Osteoblast (primary cell): ENCODE measurements around the gene CELA2A. TPM values are rescaled to one million over a fixed set of nuclear protein-coding genes. Genes with fewer than 3 reads are reported as not detected.
"Not testable (repeated sequence)": the region's sequence is repeated elsewhere in the genome, so short reads cannot be mapped to it uniquely, and the experiment has no call there.

Experiments used
- DNase-seq: peaks from one replicate; pipeline ENCODE4 v3.0.0; 2011; ENCODE audit warnings: low spot score, mixed read lengths; ENCODE audit not compliant: insufficient read length; ENCODE audit errors: missing footprints
- H2AFZ ChIP-seq: 2 replicates; pipeline ENCODE4 v1.6.0; 2011; ENCODE audit warnings: mild to moderate bottlenecking, low read length
- H3K27ac ChIP-seq: 2 replicates; pipeline ENCODE4 v1.5.1; 2011; ENCODE audit warnings: mild to moderate bottlenecking, low read depth, low read length, moderate library complexity
- H3K27me3 ChIP-seq: 2 replicates; pipeline ENCODE4 v1.6.0; 2012; ENCODE audit warnings: mild to moderate bottlenecking, control low read depth, inconsistent platforms, low read length, moderate library complexity; ENCODE audit not compliant: insufficient read depth
- H3K36me3 ChIP-seq: 2 replicates; pipeline ENCODE4 v1.5.1; 2011; ENCODE audit warnings: mild to moderate bottlenecking, low read length, control low read depth, moderate library complexity; ENCODE audit not compliant: insufficient read depth
- H3K4me1 ChIP-seq: 2 replicates; pipeline ENCODE4 v1.5.1; 2011; ENCODE audit warnings: mild to moderate bottlenecking, low read length, control low read depth, moderate library complexity; ENCODE audit not compliant: insufficient read depth
- H3K4me2 ChIP-seq: 2 replicates; pipeline ENCODE4 v1.6.0; 2011; ENCODE audit warnings: mild to moderate bottlenecking, low read length; ENCODE audit not compliant: insufficient read depth
- H3K4me3 ChIP-seq: fragments of 200-600 bp; sonication (generic); 3 replicates; pipeline ENCODE4 v1.5.1; 2012; ENCODE audit warnings: mild to moderate bottlenecking, low read length, inconsistent platforms; ENCODE audit not compliant: insufficient read depth
- H3K79me2 ChIP-seq: 2 replicates; pipeline ENCODE4 v1.6.0; 2012; ENCODE audit warnings: mild to moderate bottlenecking, low read length, control low read depth, inconsistent platforms; ENCODE audit not compliant: insufficient read depth
- H3K9me3 ChIP-seq: 2 replicates; pipeline ENCODE4 v1.5.1; 2011; ENCODE audit warnings: low read depth, low read length, control low read depth
- H4K20me1 ChIP-seq: 2 replicates; pipeline ENCODE4 v1.6.0; 2012; ENCODE audit warnings: mild to moderate bottlenecking, low read length, control low read depth; ENCODE audit not compliant: insufficient read depth
- total RNA-seq: library from RNA; depleted of rRNA; stranded (reverse); fragments of >200 nt; gene quantifications from 2 replicates; pipeline ENCODE4 v1.2.3, GENCODE V29; 2012
- TF ChIP-seq, protein P1 (sequence below): IDR thresholded peaks from 2 replicates; pipeline ENCODE4 v1.5.1; 2011; ENCODE audit warnings: mild to moderate bottlenecking, low read depth, low read length, moderate library complexity; ENCODE audit errors: extremely low read depth

CELA2A gene
- total RNA-seq, 1 donor, result not detected

DNA sequence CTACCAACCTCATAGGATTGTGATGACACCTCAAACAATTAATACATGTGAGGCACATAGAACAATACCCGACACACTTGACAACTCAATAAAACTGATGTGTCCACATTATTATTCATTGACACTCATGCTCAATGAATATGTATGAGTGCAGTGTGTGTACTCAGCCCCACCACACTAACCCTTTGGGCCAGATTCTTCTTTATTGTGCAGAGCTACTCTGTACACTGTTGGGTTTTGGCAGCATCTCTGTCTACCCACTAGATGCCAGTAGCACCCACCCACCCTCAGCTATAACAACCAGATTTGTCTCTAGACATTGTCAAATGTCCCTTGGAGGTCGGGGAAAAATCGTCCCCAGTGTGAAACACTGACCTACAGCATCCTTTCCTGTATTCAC lies 57.4 kb downstream of the CELA2A start:
- TF ChIP-seq, protein P1, sequence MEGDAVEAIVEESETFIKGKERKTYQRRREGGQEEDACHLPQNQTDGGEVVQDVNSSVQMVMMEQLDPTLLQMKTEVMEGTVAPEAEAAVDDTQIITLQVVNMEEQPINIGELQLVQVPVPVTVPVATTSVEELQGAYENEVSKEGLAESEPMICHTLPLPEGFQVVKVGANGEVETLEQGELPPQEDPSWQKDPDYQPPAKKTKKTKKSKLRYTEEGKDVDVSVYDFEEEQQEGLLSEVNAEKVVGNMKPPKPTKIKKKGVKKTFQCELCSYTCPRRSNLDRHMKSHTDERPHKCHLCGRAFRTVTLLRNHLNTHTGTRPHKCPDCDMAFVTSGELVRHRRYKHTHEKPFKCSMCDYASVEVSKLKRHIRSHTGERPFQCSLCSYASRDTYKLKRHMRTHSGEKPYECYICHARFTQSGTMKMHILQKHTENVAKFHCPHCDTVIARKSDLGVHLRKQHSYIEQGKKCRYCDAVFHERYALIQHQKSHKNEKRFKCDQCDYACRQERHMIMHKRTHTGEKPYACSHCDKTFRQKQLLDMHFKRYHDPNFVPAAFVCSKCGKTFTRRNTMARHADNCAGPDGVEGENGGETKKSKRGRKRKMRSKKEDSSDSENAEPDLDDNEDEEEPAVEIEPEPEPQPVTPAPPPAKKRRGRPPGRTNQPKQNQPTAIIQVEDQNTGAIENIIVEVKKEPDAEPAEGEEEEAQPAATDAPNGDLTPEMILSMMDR, result no peak
- Histone ChIP-seq H3K36me3 (peaks cover 3% of the 10 kb centered on the region), H3K27ac (no peak overlapping the region), H3K27me3 (no peaks in the 10 kb centered on the region), H3K4me3 (no peak overlapping the region), H3K4me1 (peaks cover 6% of the 10 kb centered on the region), H4K20me1 (peaks cover 3% of the 10 kb centered on the region), H3K9me3 (no peaks in the 10 kb centered on the region), H3K4me2 (no peak overlapping the region), H3K79me2 (no peaks in the 10 kb centered on the region), H2AFZ (no peak overlapping the region)
- DNase-seq, result no peak

- H3K36me3 ChIP-seq, H2AFZ ChIP-seq, H4K20me1 ChIP-seq, DNase-seq, H3K27me3 ChIP-seq, H3K9me3 ChIP-seq, H3K27ac ChIP-seq, H3K4me1 ChIP-seq, H3K79me2 ChIP-seq, H3K4me3 ChIP-seq, H3K4me2 ChIP-seq: not testable (repeated sequence)
Observed at GRCh38 chr1:15514557-15514956, 58.0 kb downstream of the CELA2A start.

DNA sequence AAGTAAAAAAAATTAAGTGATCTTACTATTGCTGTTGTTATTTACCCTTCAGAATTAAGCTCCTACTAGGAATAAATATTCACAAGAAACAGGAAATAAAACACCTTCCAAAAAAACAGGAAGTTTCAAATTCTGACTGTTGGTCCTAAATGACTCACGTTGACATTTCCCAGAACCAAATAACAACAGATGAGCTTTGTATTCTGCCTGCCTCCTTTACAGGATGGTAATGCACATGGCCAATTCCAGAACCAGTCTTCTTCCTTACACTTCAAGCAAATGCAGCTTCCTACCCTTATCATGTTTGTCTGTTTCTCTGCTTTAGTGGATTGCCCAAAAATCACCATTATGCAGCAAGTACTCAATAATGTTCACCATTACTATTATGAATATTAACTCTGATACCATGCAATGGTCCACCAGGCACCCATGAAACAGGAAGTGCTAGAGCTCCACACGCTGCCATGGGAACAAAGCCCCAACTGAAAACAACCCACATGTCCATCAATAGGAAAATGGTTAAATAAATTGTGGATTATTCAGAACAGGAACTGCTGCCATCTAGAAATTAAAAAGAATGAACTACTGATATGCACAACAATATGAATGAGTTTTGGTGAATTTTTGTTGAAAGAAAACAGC lies 58.6 kb downstream of the CELA2A start:
- Histone ChIP-seq H3K79me2 (no peaks in the 10 kb centered on the region), H3K27ac (no peak overlapping the region), H3K36me3 (peaks cover 3% of the 10 kb centered on the region), H3K9me3 (no peaks in the 10 kb centered on the region), H3K4me2 (no peak overlapping the region), H4K20me1 (peaks cover 3% of the 10 kb centered on the region), H3K4me1 (peaks cover 6% of the 10 kb centered on the region), H2AFZ (no peak overlapping the region), H3K4me3 (no peak overlapping the region), H3K27me3 (no peaks in the 10 kb centered on the region)
- TF ChIP-seq, protein P1, result no peak
- no peak for DNase-seq

DNA sequence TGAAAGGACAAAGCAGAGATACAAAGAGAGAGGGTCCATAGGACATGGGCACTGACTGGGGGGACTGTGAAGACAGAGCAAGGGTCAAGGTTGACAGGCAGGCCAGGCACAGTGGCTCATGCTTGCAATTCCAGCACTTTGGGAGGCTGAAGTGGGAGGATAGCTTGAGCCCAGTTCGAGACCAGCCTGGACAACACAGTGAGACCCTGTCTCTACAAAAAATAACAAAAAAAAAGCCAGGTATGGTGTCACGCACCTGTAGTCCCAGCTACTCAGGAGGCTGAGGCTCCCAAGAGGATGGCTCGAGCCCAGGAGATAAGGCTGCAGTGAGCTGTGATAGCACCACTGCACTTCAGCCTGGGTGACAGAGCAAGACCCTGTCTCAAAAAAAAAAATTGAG lies 63.1 kb downstream of the CELA2A start:
- H2AFZ ChIP-seq, result no peak overlapping the region
- H3K4me3 ChIP-seq, result no peak overlapping the region
- no peak overlapping the region for H3K27ac ChIP-seq
- H3K4me1 ChIP-seq, result peaks cover 10% of the 10 kb centered on the region
- no peaks in the 10 kb centered on the region for H3K27me3 ChIP-seq
- no peaks in the 10 kb centered on the region for H4K20me1 ChIP-seq
- no peak overlapping the region for H3K4me2 ChIP-seq
- TF ChIP-seq, protein P1, result no peak
- DNase-seq, result no peak
- peaks cover 8% of the 10 kb centered on the region for H3K79me2 ChIP-seq
- H3K36me3 ChIP-seq, result peaks cover 3% of the 10 kb centered on the region
- no peaks in the 10 kb centered on the region for H3K9me3 ChIP-seq

DNA sequence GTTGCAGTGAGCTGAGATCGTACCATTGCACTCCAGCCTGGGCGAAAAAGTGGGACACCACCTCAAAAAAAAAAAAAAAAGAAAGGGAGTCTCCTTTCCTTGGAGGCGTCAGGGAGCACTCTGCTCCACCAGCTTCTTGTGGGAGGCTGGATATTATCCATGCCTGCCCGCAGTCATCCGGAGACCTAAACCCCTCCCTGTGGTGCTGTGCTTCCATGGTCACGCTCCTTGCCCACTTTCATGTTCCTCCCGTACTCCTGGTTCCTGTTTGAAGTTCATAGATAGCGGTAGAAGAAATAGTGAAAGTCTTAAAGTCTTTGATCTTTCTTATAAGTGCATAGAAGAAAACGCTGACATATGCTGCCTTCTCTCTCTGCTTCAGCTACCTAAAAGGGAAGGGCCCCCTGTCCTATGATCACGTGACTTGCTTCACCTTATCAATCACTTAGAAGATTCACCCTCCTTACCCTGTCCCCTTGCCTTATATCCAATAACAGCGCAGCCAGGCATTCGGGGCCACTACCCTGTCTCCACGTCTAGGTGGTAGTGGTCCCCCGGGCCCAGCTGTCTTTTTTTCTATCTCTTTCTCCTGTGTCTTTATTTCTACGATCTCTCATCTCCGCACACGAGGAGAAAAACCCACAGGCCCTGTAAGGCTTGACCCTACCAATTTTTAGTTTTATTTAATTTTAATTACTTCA lies 64.8 kb downstream of the CELA2A start:
- peaks cover 19% of the 10 kb centered on the region for H3K4me1 ChIP-seq
- H3K4me2 ChIP-seq, H3K4me3 ChIP-seq, H3K79me2 ChIP-seq, H2AFZ ChIP-seq, H3K27me3 ChIP-seq, H4K20me1 ChIP-seq, DNase-seq, H3K36me3 ChIP-seq, H3K27ac ChIP-seq, H3K9me3 ChIP-seq: not testable (repeated sequence)
